Tibial nerve (tissue), 4 donors: ENCODE results near the gene STAM. TPM values are rescaled to one million over a fixed set of nuclear protein-coding genes. Genes with fewer than 3 reads are reported as not detected.
A peak's percentile ranks its signal among the peaks of the same experiment; 100 is the strongest.

Experiments
- DNase-seq, 2 donors: peaks; one replicate each; pipeline ENCODE4 v3.0.0-alpha.2; 2019; ENCODE audit warnings: low spot score in 2 of 2
- H3K27ac ChIP-seq, 4 donors: fragments of 200-600 bp; sonication (generic) in 3 of 4; one replicate each; pipeline ENCODE4 v1.5.1; 2017 to 2019; ENCODE audit warnings: mild to moderate bottlenecking in 1 of 4
- H3K27me3 ChIP-seq, 2 donors: fragments of 200-600 bp; sonication (generic) in 1 of 2; one replicate each; pipeline versions ENCODE4 v1.5.1 to v1.6.0; 2017 to 2019
- H3K36me3 ChIP-seq, 3 donors: fragments of 200-600 bp; sonication (generic); one replicate each; pipeline ENCODE4 v1.5.1; 2018 to 2019
- H3K4me1 ChIP-seq, 4 donors: fragments of 200-600 bp; sonication (generic) in 3 of 4; one replicate each; pipeline ENCODE4 v1.5.1; 2017 to 2019
- H3K4me3 ChIP-seq, 4 donors: fragments of 200-600 bp; sonication (generic) in 3 of 4; one replicate each; pipeline ENCODE4 v1.5.1; 2017 to 2019; ENCODE audit warnings: mild to moderate bottlenecking in 1 of 4, moderate library complexity in 1 of 4
- H3K9me3 ChIP-seq, 4 donors: fragments of 200-600 bp; sonication (generic) in 3 of 4; one replicate each; pipeline ENCODE4 v1.5.1; 2017 to 2019
- CTCF ChIP-seq, 5 experiments: fragments of 200-600 bp in 3 of 5; fragments of 450-650 bp in 2 of 5; sonication (generic) in 3 of 5; IDR thresholded peaks; one replicate each; pipeline ENCODE4 v1.5.1; 2016 to 2019; ENCODE audit warnings: antibody characterized with exemption in 5 of 5, mild to moderate bottlenecking in 3 of 5, moderate library complexity in 2 of 5
- EP300 ChIP-seq, 2 donors: sonication (generic); formaldehyde crosslinking; IDR thresholded peaks; one replicate each; pipeline ENCODE4 v1.6.1; 2017; ENCODE audit warnings: antibody characterized with exemption in 2 of 2, mild to moderate bottlenecking in 1 of 2
- POLR2A ChIP-seq, 2 donors: fragments of 450-650 bp; IDR thresholded peaks; one replicate each; pipeline ENCODE4 v1.6.1; 2017; ENCODE audit warnings: antibody characterized with exemption in 2 of 2, mild to moderate bottlenecking in 2 of 2, moderate library complexity in 2 of 2
- WGBS, 2 donors: methylation state at CpG; one replicate each; pipeline ENCODE4 v1.1.5; 2018; 5-methylcytosine and 5-hydroxymethylcytosine counted together
- total RNA-seq, 4 donors: library from RNA; depleted of rRNA; stranded (reverse); fragments of >200 nt; gene quantifications; one replicate each; pipeline ENCODE4 v1.1.0, GENCODE V29; 2016

STAM gene
- total RNA-seq, 4 donors from 2014 or later: 17.3 to 28.2 (median 25.1) TPM

- H3K4me3 ChIP-seq: no peak overlapping the region
- H3K4me1 ChIP-seq: peaks cover 0 to 16% (median 0%) of the 10 kb centered on the region in 4 donors
- no peak for DNase-seq
- H3K27ac ChIP-seq: no peak overlapping the region
- 83 to 93% methylated on average over 1 of the region's 1 CpG for WGBS, 2 donors
- no peaks in the 10 kb centered on the region for H3K9me3 ChIP-seq
- no peaks in the 10 kb centered on the region for H3K27me3 ChIP-seq
- no peaks in the 10 kb centered on the region for H3K36me3 ChIP-seq
- TF ChIP-seq CTCF (IDR thresholded peaks at IDR 0.05) (no peak), POLR2A (IDR thresholded peaks at IDR 0.05) (no peak), EP300 (IDR thresholded peaks at IDR 0.05) (no peak)
These were observed 96.7 kb downstream of the STAM start for GRCh38 chr10:17740668-17741067.

- TF ChIP-seq CTCF (IDR thresholded peaks at IDR 0.05): peak; percentile 74 to 96 (median 79)
- no peak for TF ChIP-seq POLR2A (IDR thresholded peaks at IDR 0.05)
- Histone ChIP-seq H3K4me3 (no peak overlapping the region), H3K27me3 (no peaks in the 10 kb centered on the region), H3K27ac (no peak overlapping the region), H3K4me1 (peaks cover 0 to 8% (median 0%) of the 10 kb centered on the region in 4 donors), H3K36me3 (no peaks in the 10 kb centered on the region), H3K9me3 (no peaks in the 10 kb centered on the region)
- DNase-seq: peak; percentile 51 to 79
- WGBS, 2 donors: 21 to 30% methylated on average over 14 of the region's 14 CpGs
These were observed 99.0 kb downstream of the STAM start for GRCh38 chr10:17742918-17743317.

- no peak for TF ChIP-seq POLR2A (IDR thresholded peaks at IDR 0.05)
- no peak for TF ChIP-seq EP300 (IDR thresholded peaks at IDR 0.05)
- TF ChIP-seq CTCF (IDR thresholded peaks at IDR 0.05): no peak
- no peak for DNase-seq
- H3K27ac ChIP-seq: no peak overlapping the region
- H3K9me3 ChIP-seq: no peaks in the 10 kb centered on the region
- peaks cover 0 to 8% (median 0%) of the 10 kb centered on the region in 4 donors for H3K4me1 ChIP-seq
- H3K36me3 ChIP-seq: no peaks in the 10 kb centered on the region
- 91 to 98% methylated on average over 3 of the region's 3 CpGs for WGBS, 2 donors
- H3K27me3 ChIP-seq: no peaks in the 10 kb centered on the region
- H3K4me3 ChIP-seq: no peak overlapping the region
These were observed 99.5 kb downstream of the STAM start for GRCh38 chr10:17743437-17743836.

- no peak for TF ChIP-seq CTCF (IDR thresholded peaks at IDR 0.05)
- no peak for TF ChIP-seq POLR2A (IDR thresholded peaks at IDR 0.05)
- TF ChIP-seq EP300 (IDR thresholded peaks at IDR 0.05): peak in 1 of 2 donors; percentile 46
- peaks cover 0 to 8% (median 0%) of the 10 kb centered on the region in 4 donors for H3K4me1 ChIP-seq
- no peaks in the 10 kb centered on the region for H3K27me3 ChIP-seq
- WGBS, 2 donors: 70 to 74% methylated on average over 6 of the region's 6 CpGs
- H3K9me3 ChIP-seq: no peaks in the 10 kb centered on the region
- H3K36me3 ChIP-seq: no peaks in the 10 kb centered on the region
- peak overlapping the region in 1 of 4 donors; percentile 11 for H3K27ac ChIP-seq
- no peak overlapping the region for H3K4me3 ChIP-seq
- no peak for DNase-seq
These were observed 100.5 kb downstream of the STAM start for GRCh38 chr10:17744341-17744861.

GRCh38 chr10:17747883-17748550, 104.1 kb downstream of the STAM start:
- H3K27ac ChIP-seq: no peak overlapping the region
- H3K27me3 ChIP-seq: no peaks in the 10 kb centered on the region
- no peaks in the 10 kb centered on the region for H3K36me3 ChIP-seq
- H3K4me3 ChIP-seq: no peak overlapping the region
- TF ChIP-seq POLR2A (IDR thresholded peaks at IDR 0.05) (no peak), CTCF (IDR thresholded peaks at IDR 0.05) (no peak), EP300 (IDR thresholded peaks at IDR 0.05) (no peak)
- no peaks in the 10 kb centered on the region for H3K9me3 ChIP-seq
- WGBS, 2 donors: 77 to 80% methylated on average over 9 to 10 of the region's 10 CpGs
- DNase-seq: no peak
- H3K4me1 ChIP-seq: peaks cover 0 to 4% (median 0%) of the 10 kb centered on the region in 4 donors
